H1 (cell line): ENCODE results near the gene SLFN12L. TPM values are rescaled to one million over a fixed set of nuclear protein-coding genes. Genes with fewer than 3 reads are reported as not detected.

ENCODE experiments used
- CTCF ChIA-PET: fragments of 300-600 bp; sonication (Branson Sonifier 250); formaldehyde crosslinking; loops from one replicate; lab custom pipeline; 2021; ENCODE audit not compliant: partially characterized antibody; lab: Charles Lee
- POLR2A ChIA-PET: fragments of 300-600 bp; sonication (Branson Sonifier 250); formaldehyde crosslinking; loops from one replicate; lab custom pipeline; 2021; ENCODE audit warnings: inconsistent platforms; ENCODE audit not compliant: partially characterized antibody; lab: Charles Lee
- DNase-seq, 2 experiments: peaks; one replicate each; pipeline versions ENCODE4 v3.0.0 to v3.0.0-alpha.2; 2010 to 2022; ENCODE audit warnings: low spot score in 2 of 2, low read depth in 1 of 2, mixed read lengths in 1 of 2
- FAIRE-seq: peaks from 2 replicates; lab custom pipeline; 2011; peaks lifted over from hg19 to GRCh38; lab: Jason Lieb, UNC
- H2AFZ ChIP-seq: 2 replicates; pipeline ENCODE4 v1.8.1; 2012; ENCODE audit warnings: low read length, inconsistent platforms
- H2AK5ac ChIP-seq: 2 replicates; pipeline ENCODE4 v1.6.1; 2013; ENCODE audit warnings: low read depth, low read length
- H2BK120ac ChIP-seq: replicated peaks from 2 replicates; pipeline ENCODE3; 2013; ENCODE audit warnings: low read depth, low read length, inconsistent platforms
- H2BK12ac ChIP-seq: 2 replicates; pipeline ENCODE4 v1.6.1; 2013; ENCODE audit warnings: low read depth, low read length
- H2BK15ac ChIP-seq: 2 replicates; pipeline ENCODE4 v1.6.1; 2013; ENCODE audit warnings: low read length
- H2BK20ac ChIP-seq: 2 replicates; pipeline ENCODE4 v1.6.1; 2013; ENCODE audit warnings: low read length
- H2BK5ac ChIP-seq: 2 replicates; pipeline ENCODE4 v1.6.1; 2013; ENCODE audit warnings: low read depth, low read length
- H3K14ac ChIP-seq: 2 replicates; pipeline ENCODE4 v1.6.1; 2013; ENCODE audit warnings: inconsistent platforms; ENCODE audit not compliant: insufficient read length
- H3K18ac ChIP-seq: 2 replicates; pipeline ENCODE4 v1.6.1; 2013; ENCODE audit warnings: low read length; ENCODE audit errors: extremely low read depth
- H3K23ac ChIP-seq: 2 replicates; pipeline ENCODE4 v1.6.1; 2013; ENCODE audit warnings: inconsistent platforms; ENCODE audit not compliant: insufficient read length
- H3K23me2 ChIP-seq: 2 replicates; pipeline ENCODE4 v1.6.1; 2013; ENCODE audit warnings: low read depth, low read length
- H3K27ac ChIP-seq: 2 replicates; pipeline ENCODE4 v1.6.1; 2011; ENCODE audit warnings: low read depth, low read length, inconsistent platforms
- H3K27me3 ChIP-seq, 4 experiments: replicated peaks in 1 of 4; 1 replicate in 1 of 4; 2 replicates in 3 of 4; pipeline versions ENCODE4 v1.6.1 to v1.8.1; 2011 to 2013; ENCODE audit warnings: low read length in 3 of 4, mild to moderate bottlenecking in 3 of 4, inconsistent platforms in 2 of 4, mixed read lengths in 2 of 4, moderate library complexity in 1 of 4; ENCODE audit not compliant: control insufficient read depth in 3 of 4, insufficient read depth in 3 of 4; ENCODE audit errors: extremely low read depth in 1 of 4
- H3K36me3 ChIP-seq, 4 experiments: 2 replicates each; pipeline versions ENCODE4 v1.6.1 to v1.8.1; 2011 to 2013; ENCODE audit warnings: mild to moderate bottlenecking in 4 of 4, low read length in 3 of 4, moderate library complexity in 2 of 4, control low read depth in 1 of 4, inconsistent platforms in 1 of 4; ENCODE audit not compliant: insufficient read depth in 4 of 4, control insufficient read depth in 2 of 4
- H3K4ac ChIP-seq: replicated peaks from 2 replicates; pipeline ENCODE3; 2013; ENCODE audit warnings: low read length, low read depth, mixed read lengths, inconsistent platforms; ENCODE audit not compliant: insufficient read length
- H3K4me1 ChIP-seq, 4 experiments: replicated peaks in 1 of 4; 1 replicate in 1 of 4; 2 replicates in 3 of 4; pipeline versions ENCODE4 v1.6.1 to v1.8.1; 2011 to 2013; ENCODE audit warnings: low read length in 3 of 4, inconsistent platforms in 2 of 4, mixed read lengths in 1 of 4; ENCODE audit not compliant: insufficient read depth in 4 of 4, control insufficient read depth in 3 of 4
- H3K4me2 ChIP-seq, 2 experiments: 2 replicates each; pipeline versions ENCODE4 v1.6.1 to v1.8.1; 2011 to 2013; ENCODE audit warnings: low read depth in 2 of 2, low read length in 2 of 2, control low read depth in 1 of 2, inconsistent platforms in 1 of 2, mild to moderate bottlenecking in 1 of 2; ENCODE audit not compliant: insufficient read depth in 1 of 2
- H3K4me3 ChIP-seq, 4 experiments: fragments of 200-600, 300-600 bp in 1 of 4; sonication (generic), shearing (Covaris generic), sonication (Bioruptor Twin) in 1 of 4; 2 replicates each; pipeline versions ENCODE4 v1.5.1 to v1.8.1; 2011 to 2016; ENCODE audit warnings: low read length in 4 of 4, low read depth in 3 of 4, control low read depth in 2 of 4, inconsistent platforms in 2 of 4, mild to moderate bottlenecking in 2 of 4, mixed read lengths in 1 of 4, moderate library complexity in 1 of 4; ENCODE audit not compliant: insufficient read depth in 2 of 4; ENCODE audit errors: extremely low read depth in 1 of 4
- H3K56ac ChIP-seq: replicated peaks from 2 replicates; pipeline ENCODE3; 2013; ENCODE audit warnings: low read depth, mild to moderate bottlenecking, mixed read lengths, low read length, inconsistent platforms; ENCODE audit not compliant: insufficient read length
- H3K79me1 ChIP-seq: 2 replicates; pipeline ENCODE4 v1.6.1; 2013; ENCODE audit warnings: low read depth, low read length, control low read depth
- H3K79me2 ChIP-seq, 2 experiments: 2 replicates each; pipeline versions ENCODE4 v1.6.1 to v1.8.1; 2012 to 2013; ENCODE audit warnings: low read length in 2 of 2, mild to moderate bottlenecking in 2 of 2, inconsistent platforms in 1 of 2; ENCODE audit not compliant: insufficient read depth in 2 of 2, control insufficient read depth in 1 of 2
- H3K9ac ChIP-seq, 4 experiments: replicated peaks in 1 of 4; 1 replicate in 1 of 4; 2 replicates in 3 of 4; pipeline versions ENCODE4 v1.6.1 to v1.8.1; 2011 to 2013; ENCODE audit warnings: low read depth in 3 of 4, low read length in 3 of 4, control low read depth in 2 of 4, mild to moderate bottlenecking in 2 of 4, moderate library complexity in 2 of 4, inconsistent platforms in 1 of 4; ENCODE audit errors: extremely low read depth in 1 of 4
- H3K9me3 ChIP-seq, 2 experiments: 2 replicates each; pipeline versions ENCODE4 v1.6.1 to v1.8.1; 2012 to 2013; ENCODE audit warnings: mild to moderate bottlenecking in 2 of 2, moderate library complexity in 2 of 2, control low read depth in 1 of 2, inconsistent platforms in 1 of 2, low read depth in 1 of 2, low read length in 1 of 2, mixed read lengths in 1 of 2; ENCODE audit not compliant: insufficient read depth in 2 of 2
- H4K20me1 ChIP-seq, 2 experiments: replicated peaks in 1 of 2; 2 replicates each; pipeline versions ENCODE3 to v1.8.1; 2011 to 2013; ENCODE audit warnings: inconsistent platforms in 2 of 2, low read length in 2 of 2, mild to moderate bottlenecking in 1 of 2; ENCODE audit not compliant: insufficient read depth in 2 of 2, control insufficient read depth in 1 of 2
- H4K5ac ChIP-seq: 2 replicates; pipeline ENCODE4 v1.6.1; 2013; ENCODE audit warnings: low read length, low read depth, mixed read lengths, inconsistent platforms; ENCODE audit not compliant: insufficient read length
- H4K8ac ChIP-seq: 2 replicates; pipeline ENCODE4 v1.8.0; 2013; ENCODE audit warnings: mild to moderate bottlenecking, moderate library complexity, low read length, inconsistent platforms; ENCODE audit not compliant: insufficient read depth; ENCODE audit errors: extremely low read depth
- H4K91ac ChIP-seq: replicated peaks from 2 replicates; pipeline ENCODE3; 2013; ENCODE audit warnings: low read length, mixed read lengths, inconsistent platforms; ENCODE audit not compliant: insufficient read length
- ASH2L ChIP-seq: fragments of 200-600, 300-600 bp; sonication (generic); IDR thresholded peaks from one replicate; pipeline ENCODE4 v1.7.1; 2017; ENCODE audit warnings: low read length
- CBX5 ChIP-seq: fragments of 300-800, 300-1000 bp; sonication (generic); IDR thresholded peaks from 2 replicates; pipeline ENCODE4 v1.7.1; 2016; ENCODE audit warnings: antibody characterized with exemption, low read length, low read depth
- KDM5A ChIP-seq: fragments of 200-600 bp; IDR thresholded peaks from 2 replicates; pipeline ENCODE4 v1.7.1; 2012; ENCODE audit warnings: mild to moderate bottlenecking, low read length, inconsistent platforms, mixed read lengths
- POLR2AphosphoS5 ChIP-seq: IDR thresholded peaks from 2 replicates; pipeline ENCODE4 v1.6.1; 2011; ENCODE audit warnings: low read depth, low read length
- RFX5 ChIP-seq: IDR thresholded peaks from 2 replicates; pipeline ENCODE4 v1.6.1; 2011; ENCODE audit warnings: low read depth, low read length, improper control_type of control experiment, borderline replicate concordance
- SIN3A ChIP-seq, 2 experiments: IDR thresholded peaks in 1 of 2; conservative IDR thresholded peaks in 1 of 2; 2 replicates each; pipeline ENCODE4 v1.6.1; 2011 to 2012; ENCODE audit warnings: low read length in 2 of 2, improper control_type of control experiment in 1 of 2, low read depth in 1 of 2, mild to moderate bottlenecking in 1 of 2
- SP2 ChIP-seq: IDR thresholded peaks from 2 replicates; pipeline ENCODE4 v1.6.1; 2012; ENCODE audit warnings: mild to moderate bottlenecking, low read length, inconsistent platforms
- TBP ChIP-seq: IDR thresholded peaks from 2 replicates; pipeline ENCODE4 v1.6.1; 2011; ENCODE audit warnings: low read depth, low read length, improper control_type of control experiment
- WGBS, 2 experiments: shearing (Covaris generic) in 1 of 2; methylation state at CpG; one replicate each; pipeline versions ENCODE4 v1.1.6 to v1.1.7; 2013 to 2015; ENCODE audit warnings: low lambda C conversion rate in 2 of 2, mixed read lengths in 2 of 2, inconsistent platforms in 1 of 2, low coverage in 1 of 2, missing lambda C conversion rate in 1 of 2; ENCODE audit not compliant: insufficient replicate concordance in 2 of 2, insufficient coverage in 1 of 2, insufficient read length in 1 of 2; ENCODE audit errors: extremely low coverage in 1 of 2, missing lambda C conversion rate in 1 of 2; 5-methylcytosine and 5-hydroxymethylcytosine counted together
- polyA plus RNA-seq, 7 experiments: library from polyadenylated mRNA; depleted of rRNA in 3 of 7; stranded (reverse) in 5 of 7; unstranded in 2 of 7; fragments of >200 nt in 5 of 7; fragments of 200-250 nt in 2 of 7; gene quantifications; 1 replicate in 5 of 7; 2 replicates in 1 of 7; 4 replicates in 1 of 7; pipeline versions ENCODE4 v1.2.1 to v1.2.3, GENCODE V29; 2011 to 2013; ENCODE audit warnings: missing spikeins in 2 of 7, mixed read lengths in 2 of 7
- total RNA-seq: library from RNA; stranded (reverse); fragmentation: NEBNext Ultra II Directional; extraction: Animal tissue kit (Norgen Biotek cat#: 25700); gene quantifications from 2 replicates; pipeline ENCODE4 v1.2.1, GENCODE V29; 2021

Gene SLFN12L
- total and polyA plus RNA-seq, 2 of the 8 experiments (the other 6 are each of a cell fraction or from before 2014, with no cell fraction given): not detected

- 60% methylated on average over 5 of the region's 5 CpGs; no CpG with 5 or more reads in 1 of the 2 experiments for WGBS, 2 experiments
- Histone ChIP-seq H2BK20ac (no peak overlapping the region), H2BK15ac (no peak overlapping the region), H4K8ac (no peak overlapping the region), H2AK5ac (no peak overlapping the region), H3K56ac (no peak overlapping the region), H2BK5ac (no peak overlapping the region), H3K79me1 (no peaks in the 10 kb centered on the region), H3K4me1 (no peaks in the 10 kb centered on the region), H3K9me3 (no peaks in the 10 kb centered on the region), H3K4ac (no peak overlapping the region), H3K79me2 (no peaks in the 10 kb centered on the region), H3K18ac (no peak overlapping the region), H3K9ac (no peak overlapping the region), H2BK12ac (no peak overlapping the region), H2AFZ (no peak overlapping the region), H3K4me2 (no peak overlapping the region), H4K20me1 (peaks cover 0 to under 1% of the 10 kb centered on the region in 2 experiments), H3K27ac (no peak overlapping the region), H2BK120ac (no peak overlapping the region), H3K23ac (no peak overlapping the region), H3K4me3 (no peak overlapping the region), H3K14ac (no peak overlapping the region), H4K91ac (no peak overlapping the region), H3K23me2 (no peaks in the 10 kb centered on the region), H4K5ac (no peak overlapping the region), H3K36me3 (no peaks in the 10 kb centered on the region), H3K27me3 (peaks cover 7 to 56% (median 25%) of the 10 kb centered on the region in 4 experiments)
- ChIA-PET POLR2A (no interaction called here), CTCF (no interaction called here)
- FAIRE-seq (no peak), DNase-seq (no peak)
- no peak for TF ChIP-seq SIN3A (conservative IDR thresholded peaks at IDR 0.05 in 1 of 2, IDR thresholded peaks at IDR 0.05 in 1 of 2; ENCODE audit: low read depth in 1 of 2, low read length in 2 of 2)
- no peak for TF ChIP-seq CBX5
- no peak for TF ChIP-seq SP2
- TF ChIP-seq POLR2AphosphoS5: no peak
- no peak for TF ChIP-seq RFX5
- TF ChIP-seq ASH2L: no peak
- no peak for TF ChIP-seq TBP
- no peak for TF ChIP-seq KDM5A
Measured at GRCh38 chr17:35479271-35479670, 58.2 kb downstream of the SLFN12L start.
